IPS-18a (cell line): ENCODE results near the gene MAP7D1.

Experiments
- H3K27ac ChIP-seq: one replicate; pipeline ENCODE4 v1.5.1; 2013; ENCODE audit warnings: low read length
- H3K27me3 ChIP-seq: one replicate; pipeline ENCODE4 v1.6.1; 2013; ENCODE audit warnings: mild to moderate bottlenecking, low read length; ENCODE audit not compliant: control insufficient read depth, insufficient read depth
- H3K36me3 ChIP-seq: one replicate; pipeline ENCODE4 v1.6.1; 2013; ENCODE audit warnings: low read depth, low read length; ENCODE audit not compliant: control insufficient read depth
- H3K4me1 ChIP-seq: one replicate; pipeline ENCODE4 v1.6.1; 2013; ENCODE audit warnings: low read depth, low read length; ENCODE audit not compliant: control insufficient read depth
- H3K4me3 ChIP-seq: one replicate; pipeline ENCODE4 v1.5.1; 2013; ENCODE audit warnings: low read length
- H3K9ac ChIP-seq: one replicate; pipeline ENCODE4 v1.6.1; 2013; ENCODE audit warnings: mild to moderate bottlenecking, low read length, moderate library complexity
- H3K9me3 ChIP-seq: one replicate; pipeline ENCODE4 v1.6.1; 2013; ENCODE audit warnings: low read depth, low read length; ENCODE audit not compliant: control insufficient read depth

Gene MAP7D1

GRCh38 chr1:36163426-36163825 is 7.5 kb downstream of the MAP7D1 start:
- no peak overlapping the region for H3K9ac ChIP-seq
- H3K4me3 ChIP-seq = no peak overlapping the region
- H3K9me3 ChIP-seq = no peaks in the 10 kb centered on the region
- H3K36me3 ChIP-seq = peaks cover 2% of the 10 kb centered on the region
- H3K27me3 ChIP-seq = no peaks in the 10 kb centered on the region
- no peak overlapping the region for H3K27ac ChIP-seq
- peaks cover 9% of the 10 kb centered on the region for H3K4me1 ChIP-seq

GRCh38 chr1:36164361-36164760 is 8.4 kb downstream of the MAP7D1 start:
- Histone ChIP-seq H3K9me3 (no peaks in the 10 kb centered on the region), H3K36me3 (no peaks in the 10 kb centered on the region), H3K27me3 (no peaks in the 10 kb centered on the region), H3K4me1 (peaks cover 9% of the 10 kb centered on the region), H3K4me3 (no peak overlapping the region), H3K27ac (no peak overlapping the region), H3K9ac (no peak overlapping the region)

- Histone ChIP-seq H3K9ac (no peak overlapping the region), H3K4me1 (peaks cover 9% of the 10 kb centered on the region), H3K27ac (no peak overlapping the region), H3K27me3 (no peaks in the 10 kb centered on the region), H3K36me3 (no peaks in the 10 kb centered on the region), H3K9me3 (no peaks in the 10 kb centered on the region), H3K4me3 (no peak overlapping the region)
Observed at GRCh38 chr1:36165145-36165544, 9.2 kb downstream of the MAP7D1 start.

- Histone ChIP-seq H3K4me3 (no peak overlapping the region), H3K9me3 (no peaks in the 10 kb centered on the region), H3K4me1 (peaks cover 6% of the 10 kb centered on the region), H3K27ac (no peak overlapping the region), H3K27me3 (no peaks in the 10 kb centered on the region), H3K36me3 (peaks cover 3% of the 10 kb centered on the region), H3K9ac (no peak overlapping the region)
Observed at GRCh38 chr1:36166136-36166535, 10.2 kb downstream of the MAP7D1 start.

- Histone ChIP-seq H3K27ac (no peak overlapping the region), H3K27me3 (no peaks in the 10 kb centered on the region), H3K36me3 (peaks cover 14% of the 10 kb centered on the region), H3K4me3 (no peak overlapping the region), H3K9ac (no peak overlapping the region), H3K9me3 (no peaks in the 10 kb centered on the region), H3K4me1 (no peaks in the 10 kb centered on the region)
Observed at GRCh38 chr1:36166938-36167905, 11.3 kb downstream of the MAP7D1 start.

GRCh38 chr1:36168514-36168913 is 12.6 kb downstream of the MAP7D1 start:
- Histone ChIP-seq H3K9ac (no peak overlapping the region), H3K27ac (no peak overlapping the region), H3K9me3 (no peaks in the 10 kb centered on the region), H3K4me1 (no peaks in the 10 kb centered on the region), H3K4me3 (no peak overlapping the region), H3K36me3 (peaks cover 26% of the 10 kb centered on the region), H3K27me3 (no peaks in the 10 kb centered on the region)

GRCh38 chr1:36170643-36171412 is 14.9 kb downstream of the MAP7D1 start:
- peaks cover 3% of the 10 kb centered on the region for H3K4me1 ChIP-seq
- H3K4me3 ChIP-seq = no peak overlapping the region
- no peaks in the 10 kb centered on the region for H3K9me3 ChIP-seq
- no peak overlapping the region for H3K27ac ChIP-seq
- peaks cover 35% of the 10 kb centered on the region for H3K36me3 ChIP-seq
- no peaks in the 10 kb centered on the region for H3K27me3 ChIP-seq
- H3K9ac ChIP-seq = no peak overlapping the region

GRCh38 chr1:36172017-36172747 is 16.2 kb downstream of the MAP7D1 start:
- peaks cover 36% of the 10 kb centered on the region for H3K36me3 ChIP-seq
- H3K27ac ChIP-seq = no peak overlapping the region
- H3K9me3 ChIP-seq = no peaks in the 10 kb centered on the region
- H3K4me3 ChIP-seq = no peak overlapping the region
- H3K9ac ChIP-seq = no peak overlapping the region
- H3K27me3 ChIP-seq = no peaks in the 10 kb centered on the region
- H3K4me1 ChIP-seq = peaks cover 6% of the 10 kb centered on the region

- no peaks in the 10 kb centered on the region for H3K27me3 ChIP-seq
- no peak overlapping the region for H3K4me3 ChIP-seq
- no peaks in the 10 kb centered on the region for H3K9me3 ChIP-seq
- H3K9ac ChIP-seq = no peak overlapping the region
- H3K36me3 ChIP-seq = peaks cover 40% of the 10 kb centered on the region
- peaks cover 6% of the 10 kb centered on the region for H3K4me1 ChIP-seq
- H3K27ac ChIP-seq = no peak overlapping the region
Observed at GRCh38 chr1:36172983-36173382, 17.0 kb downstream of the MAP7D1 start.

- H3K27me3 ChIP-seq = no peaks in the 10 kb centered on the region
- no peak overlapping the region for H3K9ac ChIP-seq
- no peak overlapping the region for H3K27ac ChIP-seq
- H3K4me1 ChIP-seq = peaks cover 9% of the 10 kb centered on the region
- no peaks in the 10 kb centered on the region for H3K9me3 ChIP-seq
- H3K36me3 ChIP-seq = peaks cover 42% of the 10 kb centered on the region
- no peak overlapping the region for H3K4me3 ChIP-seq
Observed at GRCh38 chr1:36174713-36175112, 18.8 kb downstream of the MAP7D1 start.
